Fibroblast of mammary gland (primary cell): ENCODE data around the gene RAB2B.

Source experiments
- DNase-seq: peaks from one replicate; pipeline ENCODE4 v3.0.0-alpha.2; 2010; ENCODE audit warnings: low read depth
- H3K4me3 ChIP-seq: 2 replicates; pipeline ENCODE4 v1.5.1; 2011; ENCODE audit warnings: low read depth, mild to moderate bottlenecking, low read length, moderate library complexity; ENCODE audit not compliant: control insufficient read depth
- CTCF ChIP-seq: conservative IDR thresholded peaks from 2 replicates; pipeline ENCODE4 v1.5.1; 2011; ENCODE audit warnings: low read depth, low read length, inconsistent platforms; ENCODE audit not compliant: control insufficient read depth, insufficient read depth

The RAB2B gene

DNA sequence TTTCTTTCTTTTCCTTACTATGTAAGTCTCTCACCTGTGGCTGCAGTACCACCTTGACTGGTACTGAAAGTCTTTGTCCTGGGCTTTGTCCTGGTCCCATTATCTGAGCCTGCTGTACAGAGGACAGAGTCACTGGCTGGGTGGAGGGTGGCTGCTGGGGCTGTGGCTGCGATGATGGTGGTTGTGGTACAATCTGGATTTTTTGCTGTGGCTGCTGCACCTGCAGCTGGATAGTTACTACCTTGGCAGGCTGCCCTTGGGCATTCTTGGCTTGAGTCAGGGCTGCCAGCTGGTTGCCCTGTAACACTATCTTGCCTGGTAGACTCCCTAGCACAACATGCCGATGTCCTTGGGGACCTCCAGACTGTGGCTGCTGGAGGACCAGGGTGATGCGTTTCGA is 47.8 kb downstream of the RAB2B start:
- DNase-seq = no peak
- no peak for TF ChIP-seq CTCF
- no peak overlapping the region for H3K4me3 ChIP-seq

DNA sequence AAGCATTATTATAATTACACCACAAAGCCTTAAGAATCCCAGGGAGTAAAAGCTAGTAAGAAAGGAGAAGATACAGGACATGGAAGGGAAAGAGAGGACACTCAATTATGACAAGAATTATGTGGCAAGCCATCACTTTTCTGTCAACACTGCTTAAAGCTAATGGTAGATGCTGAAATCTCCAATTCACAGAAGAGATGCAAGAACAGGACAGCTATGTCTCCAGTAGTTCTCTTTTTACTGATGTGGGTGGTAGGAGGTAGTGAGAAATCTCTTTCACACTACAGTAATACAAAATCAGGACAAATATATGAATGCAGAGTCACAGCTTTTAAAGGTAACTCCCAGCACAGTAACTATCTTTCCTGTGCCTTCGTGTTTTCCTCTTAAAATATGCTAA is 50.1 kb downstream of the RAB2B start:
- TF ChIP-seq CTCF = no peak
- no peak overlapping the region for H3K4me3 ChIP-seq
- no peak for DNase-seq

GRCh38 chr14:21419528-21419927 is 57.2 kb downstream of the RAB2B start:
- TF ChIP-seq CTCF = no peak
- DNase-seq = no peak
- H3K4me3 ChIP-seq = no peak overlapping the region

- no peak for TF ChIP-seq CTCF
- no peak for DNase-seq
These were observed 61.4 kb downstream of the RAB2B start for GRCh38 chr14:21415329-21415728.

GRCh38 chr14:21414137-21414631 is 62.6 kb downstream of the RAB2B start:
- no peak for TF ChIP-seq CTCF
- no peak for DNase-seq
- H3K4me3 ChIP-seq = no peak overlapping the region

More at GRCh38 chr14:21415329-21415728, 61.4 kb downstream of the RAB2B start:
- H3K4me3 ChIP-seq = no peak overlapping the region
